Activated CD4-positive, alpha-beta T cell treated with anti-CD3 and anti-CD28 coated beads, Interleukin-2, Interleukin-6, amounts not matched to agents 100 ng/mL and 50 ng/mL, durations not matched to agents 16 hours and 8 hours (primary cell): ENCODE data around the gene LINC01488.

Source experiments
- DNase-seq: peaks from one replicate; pipeline ENCODE4 v3.0.0-alpha.2; 2020

The LINC01488 gene

GRCh38 chr11:69446108-69446507 lies 35.4 kb upstream of the LINC01488 start:
- DNase-seq, result no peak

- no peak for DNase-seq
Observed at GRCh38 chr11:69447786-69448185, 33.7 kb upstream of the LINC01488 start.

- no peak for DNase-seq
Observed at GRCh38 chr11:69448471-69449284, 32.8 kb upstream of the LINC01488 start.

- DNase-seq, result no peak
Observed at GRCh38 chr11:69449320-69450063, 32.0 kb upstream of the LINC01488 start.

DNA sequence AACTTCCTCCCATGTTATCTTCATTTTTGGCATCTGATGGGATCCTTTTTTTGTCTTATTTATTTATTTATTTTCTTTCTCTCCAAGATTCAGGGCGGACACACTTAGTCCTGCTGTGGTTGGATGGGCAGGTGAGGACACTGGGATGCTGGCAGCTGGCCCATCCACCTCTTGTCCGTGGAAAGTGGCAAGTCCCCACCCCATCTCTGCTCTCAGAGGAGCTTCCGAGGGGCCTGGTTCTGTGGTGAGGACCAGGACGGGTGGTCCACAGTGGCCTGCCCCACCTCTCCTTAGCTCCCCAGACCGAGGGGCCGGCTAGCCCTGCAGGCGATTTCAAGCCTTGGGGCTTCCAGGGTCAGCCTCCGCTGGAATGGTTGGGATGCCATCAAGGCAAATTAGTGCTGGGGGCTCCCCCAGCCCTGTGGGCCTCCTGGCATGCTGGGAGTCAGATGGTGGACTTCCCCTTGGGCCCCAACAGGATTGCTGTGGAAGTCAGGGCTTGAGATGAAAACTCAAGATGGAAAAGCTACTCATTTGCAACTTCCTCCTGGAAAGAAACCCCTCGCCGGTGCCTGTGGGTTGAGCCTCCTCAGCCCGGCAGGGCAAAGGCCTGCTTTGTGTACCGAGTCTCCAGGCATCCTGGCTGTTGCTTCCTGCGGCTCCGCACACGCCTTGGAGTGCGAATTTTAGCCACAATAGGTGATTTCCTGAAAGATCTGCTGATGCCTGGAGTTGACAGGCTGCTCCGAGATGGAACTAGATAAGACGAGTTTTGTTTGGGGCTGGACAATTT lies 31.2 kb upstream of the LINC01488 start:
- DNase-seq, result no peak

DNA sequence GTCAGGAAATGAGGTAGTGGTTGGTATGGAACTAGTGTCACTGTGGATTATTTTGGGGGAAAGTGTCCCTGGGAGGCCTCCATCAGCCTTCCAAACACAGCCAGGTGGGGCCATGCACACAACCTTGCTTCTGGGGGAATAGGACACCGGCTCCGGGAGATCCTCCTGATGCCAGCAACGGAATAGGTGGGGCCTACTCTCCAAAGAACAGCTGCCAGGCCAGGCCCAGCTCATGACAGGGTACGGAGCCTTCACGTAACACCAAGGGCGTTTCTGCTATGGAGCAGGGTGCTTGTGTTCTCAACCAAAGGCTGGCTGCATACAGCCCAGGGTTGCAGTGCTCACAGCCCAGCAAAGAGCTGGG lies 30.6 kb upstream of the LINC01488 start:
- no peak for DNase-seq

DNA sequence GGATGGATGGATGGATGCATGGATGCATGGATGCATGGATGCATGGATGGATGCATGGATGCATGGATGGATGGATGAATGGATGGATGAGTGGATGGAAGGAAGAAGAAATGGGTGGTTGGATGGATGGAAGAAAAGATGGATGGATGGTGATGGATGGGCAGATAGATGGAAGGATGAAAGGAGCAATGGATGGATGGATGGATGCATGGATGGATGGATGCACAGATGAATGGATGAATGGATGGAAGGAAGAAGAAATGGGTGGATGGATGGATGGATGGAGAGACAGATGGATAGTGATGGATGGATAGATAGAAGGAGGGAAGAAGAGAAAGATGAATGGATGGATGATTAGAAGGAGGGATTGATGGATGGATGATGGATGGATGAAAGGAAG lies 30.2 kb upstream of the LINC01488 start:
- no peak for DNase-seq

DNA sequence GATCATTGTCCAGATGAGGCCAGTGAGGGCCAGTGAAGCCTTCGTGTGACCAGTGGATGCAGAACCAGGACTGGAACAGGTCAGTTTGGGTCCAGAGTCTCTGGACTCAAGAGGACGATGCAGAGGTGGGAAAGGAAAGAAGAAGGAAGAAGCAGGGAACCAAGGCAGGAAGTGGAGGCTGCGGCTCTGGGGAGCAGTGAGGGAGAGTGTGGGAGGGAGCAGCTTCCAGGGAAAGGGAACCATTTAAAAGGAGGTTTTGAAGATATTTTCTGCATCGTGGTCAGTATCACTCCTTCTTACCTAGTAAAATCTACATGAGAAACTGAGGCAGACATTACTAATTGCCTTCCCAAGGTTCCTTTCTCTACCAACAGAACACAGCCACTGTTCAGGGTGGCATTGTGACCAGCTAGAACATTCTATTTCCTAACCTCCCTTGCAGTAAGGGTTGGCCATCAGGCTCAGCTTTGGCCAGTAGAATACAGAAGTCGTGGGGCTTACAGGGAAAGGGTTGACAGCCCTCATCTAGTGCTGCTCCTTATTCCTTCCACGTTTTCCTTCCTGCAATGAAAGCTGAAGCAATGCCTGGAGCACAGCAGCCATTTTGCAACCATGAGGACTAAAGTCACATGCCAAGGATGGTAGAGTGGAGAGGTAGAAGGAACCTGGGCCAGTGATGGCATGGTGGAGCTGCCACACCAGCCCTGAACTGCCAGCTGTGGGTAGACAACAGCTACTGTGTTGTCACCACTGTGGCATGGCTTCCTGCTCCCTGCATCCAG lies 29.1 kb upstream of the LINC01488 start:
- no peak for DNase-seq

GRCh38 chr11:69453151-69453550 lies 28.3 kb upstream of the LINC01488 start:
- no peak for DNase-seq

DNA sequence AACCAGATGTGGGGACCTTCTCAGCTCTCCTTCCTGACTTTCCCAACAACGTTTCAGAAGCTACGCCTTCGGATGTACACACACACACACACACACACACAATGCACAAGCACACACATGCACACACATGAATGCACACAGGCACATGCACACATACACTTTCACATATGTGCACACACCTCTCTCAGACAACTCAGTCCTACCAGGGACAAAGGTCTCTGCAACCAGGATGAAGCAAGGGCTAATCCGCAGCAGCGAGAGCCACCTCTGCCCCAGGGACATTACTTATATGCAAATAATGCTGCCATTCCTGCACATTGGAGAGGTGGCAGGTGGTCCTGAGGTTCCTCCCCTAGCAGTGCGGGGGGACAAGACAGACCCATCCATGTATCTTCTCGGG lies 27.4 kb upstream of the LINC01488 start:
- DNase-seq, result no peak

- no peak for DNase-seq
Observed at GRCh38 chr11:69455969-69456368, 25.5 kb upstream of the LINC01488 start.

DNA sequence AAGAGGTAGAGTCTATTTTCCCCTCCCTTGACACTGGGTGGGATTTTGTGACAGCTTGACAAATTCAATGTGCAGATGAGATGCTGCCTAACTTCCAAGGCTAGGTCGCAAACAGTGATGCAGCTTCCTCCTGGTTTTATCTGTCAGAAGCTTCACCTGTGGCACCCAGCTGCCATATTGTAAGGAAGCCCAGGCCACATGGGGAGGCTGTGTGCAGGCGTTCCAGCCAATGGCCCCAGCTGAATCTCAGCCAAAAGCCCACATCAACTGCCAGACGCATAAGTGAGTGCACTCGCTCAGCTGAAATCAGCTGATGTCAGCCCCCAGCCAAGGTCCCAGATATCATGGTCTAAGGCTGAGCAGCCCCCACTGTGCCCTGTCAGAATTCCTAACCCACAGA lies 24.8 kb upstream of the LINC01488 start:
- no peak for DNase-seq

DNA sequence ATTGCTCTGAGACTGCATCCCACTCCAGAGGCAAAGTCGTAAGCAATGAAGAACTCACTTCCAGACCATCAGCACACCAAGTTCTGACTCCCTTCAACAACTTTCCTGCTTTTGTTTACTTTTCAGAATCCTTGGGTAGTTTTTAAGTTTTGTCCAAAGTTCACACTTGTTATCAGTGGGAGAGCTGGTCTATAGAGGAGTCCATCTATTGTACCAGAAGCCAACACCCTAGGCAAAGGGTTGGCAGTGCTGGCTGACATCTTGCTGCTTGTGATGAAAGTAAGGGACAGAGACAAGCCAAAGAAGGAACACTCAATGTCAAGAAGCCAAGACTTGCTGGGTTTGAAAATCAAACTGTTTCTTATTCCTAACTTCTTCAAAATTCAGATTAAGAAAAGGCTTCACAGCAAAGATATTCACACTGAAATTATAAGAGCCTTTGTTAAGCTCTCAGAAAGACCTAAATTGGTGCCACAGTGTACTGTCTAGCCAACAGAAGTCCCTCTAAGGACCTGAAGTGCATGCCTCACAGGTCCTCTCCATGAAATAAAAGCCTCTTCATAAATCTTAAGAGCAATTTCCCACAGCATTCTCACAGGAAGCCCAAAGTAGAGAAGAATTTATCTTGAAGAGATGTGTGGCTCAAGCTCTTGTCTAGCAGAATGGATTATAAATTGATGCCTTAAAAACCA lies 21.5 kb upstream of the LINC01488 start:
- DNase-seq, result no peak

- DNase-seq, result no peak
Observed at GRCh38 chr11:69460540-69461257, 20.8 kb upstream of the LINC01488 start.

DNA sequence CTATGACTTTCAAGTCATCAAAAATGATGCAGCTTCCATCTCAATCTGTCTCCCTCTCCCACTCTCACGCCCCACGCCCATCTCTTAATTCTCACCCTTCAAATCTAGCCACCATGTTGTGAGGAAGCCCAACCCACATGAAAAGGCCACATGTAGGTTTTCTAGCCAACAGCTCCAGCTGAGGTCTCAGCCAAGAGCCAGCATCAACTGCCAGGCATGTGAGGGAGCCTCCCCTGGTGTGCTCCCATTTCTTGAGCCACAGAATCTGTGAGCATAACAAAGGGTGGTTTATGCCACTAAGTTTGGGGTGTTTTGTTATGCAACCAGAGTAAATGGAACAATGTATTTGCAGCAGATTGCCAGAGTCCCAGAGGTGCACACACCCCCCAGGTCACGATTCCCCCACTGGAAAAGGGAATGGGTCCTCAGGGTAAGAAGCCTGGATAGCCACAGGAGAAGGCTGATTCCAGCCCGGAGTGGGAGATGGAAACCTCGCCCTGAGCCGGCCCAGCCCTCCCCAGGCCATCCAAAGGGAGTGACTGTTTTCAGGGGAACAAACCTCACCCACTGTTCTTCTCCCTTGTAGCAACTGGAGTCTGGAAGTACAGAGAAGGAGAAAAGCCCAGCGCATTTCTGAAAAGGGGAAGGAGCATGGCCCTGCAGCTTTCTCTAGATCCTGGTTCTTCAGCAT lies 20.0 kb upstream of the LINC01488 start:
- DNase-seq, result no peak

GRCh38 chr11:69462106-69462951 lies 19.1 kb upstream of the LINC01488 start:
- DNase-seq, result no peak

GRCh38 chr11:69463181-69463994 lies 18.1 kb upstream of the LINC01488 start:
- no peak for DNase-seq

DNA sequence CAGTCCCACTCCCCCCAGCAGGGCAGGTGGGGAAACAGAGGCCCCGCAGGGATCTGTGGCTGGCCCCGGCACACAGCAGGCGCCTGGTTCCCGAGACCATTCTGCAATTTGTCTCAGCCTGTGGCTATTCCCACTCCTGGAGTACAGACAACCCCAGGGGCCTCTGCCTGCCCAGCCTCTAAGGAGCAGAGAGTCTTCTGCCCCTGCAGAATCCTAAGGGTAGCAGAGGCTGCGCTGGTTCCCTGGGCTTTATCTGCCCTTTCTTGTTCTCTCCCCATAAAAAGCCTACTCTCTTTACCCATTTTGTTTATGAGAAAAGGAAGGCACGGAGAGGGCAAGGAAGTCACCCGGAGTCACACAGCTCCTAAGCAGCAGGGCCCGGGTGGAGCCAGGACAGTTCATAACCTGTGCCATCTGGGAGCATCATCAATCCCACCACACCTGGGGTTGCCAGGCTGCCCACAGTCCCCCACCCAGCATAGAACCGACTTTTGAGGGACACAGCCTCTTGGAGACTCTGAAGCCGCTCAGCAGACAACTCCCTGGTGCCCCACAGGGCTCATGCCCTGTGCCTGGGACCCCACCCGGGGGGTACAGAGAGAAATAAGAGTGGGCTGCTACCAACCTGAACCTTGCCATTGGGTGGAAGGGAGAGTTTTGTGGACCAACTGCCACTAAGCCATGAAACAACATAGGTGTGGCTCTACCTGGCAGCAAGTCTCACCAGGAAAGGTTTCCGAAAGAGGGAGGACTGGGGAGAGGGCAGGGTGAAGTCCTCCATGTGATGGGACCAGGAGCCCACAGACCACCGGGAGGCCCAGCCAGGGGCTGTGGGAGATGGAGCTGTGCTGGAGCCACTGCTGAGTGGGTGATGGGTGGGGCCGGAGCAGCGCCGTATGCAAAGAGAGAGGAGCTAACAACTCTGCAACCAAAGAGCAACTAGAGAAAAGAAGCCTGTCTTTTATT lies 17.2 kb upstream of the LINC01488 start:
- DNase-seq, result no peak
